ENCODE data around the gene SRSF7. TPM values are rescaled to one million over a fixed set of nuclear protein-coding genes. Genes with fewer than 3 reads are reported as not detected.

SRSF7 gene
- total and polyA plus RNA-seq, 9 of the 15 experiments (the other 6 are each of a cell fraction or from before 2014, with no cell fraction given) = 219 to 726 (median 375) TPM

GRCh38 chr2:38700113-38700785 is 50.9 kb downstream of the SRSF7 start:
- no peak for DNase-seq (ENCODE audit: extremely low read depth in 1 of 4, low spot score in 3 of 4)
- in situ Hi-C loops (cut with MboI) = no loop called here

More at GRCh38 chr2:38700113-38700785, 50.9 kb downstream of the SRSF7 start:
- BruUV-seq (replicated peaks) = no TSS peak
- ChIA-PET POLR2A (interaction anchor here (0.7 to 1.1 kb wide), 3 partner anchors 34 to 100 kb away, joined by 3 read pairs; partner anchors contain the start of gene GALM), CTCF (ENCODE audit: low intra/inter-chr PET ratio) (no interaction called here)
- Histone ChIP-seq H3K27ac (ENCODE audit: extremely low read depth, low read depth, low read length) (no peak overlapping the region), H3K27me3 (ENCODE audit: control insufficient read depth in 2 of 2, insufficient read depth in 2 of 2, low read length in 2 of 2) (no peaks in the 10 kb centered on the region), H3K9me1 (ENCODE audit: control insufficient read depth, insufficient read depth, low read length) (no peaks in the 10 kb centered on the region), H3K4me3 (no peak overlapping the region), H3K4me1 (replicated peaks in 1 of 2; ENCODE audit: control insufficient read depth in 2 of 2, insufficient read depth in 2 of 2, low read length in 2 of 2) (peaks cover 0 to 9% of the 10 kb centered on the region in 2 experiments; a peak in 2 of 5 replicates), H3K79me2 (ENCODE audit: control insufficient read depth, insufficient read depth, low read length) (no peaks in the 10 kb centered on the region; the same call in 2 of the 3 replicates), H3K4me2 (ENCODE audit: insufficient read depth, low read length) (no peak overlapping the region), H3K9me3 (replicated peaks; ENCODE audit: control insufficient read depth, insufficient read depth, low read depth, low read length) (no peaks in the 10 kb centered on the region), H4K20me1 (replicated peaks; ENCODE audit: control insufficient read depth, insufficient read depth, low read length) (no peaks in the 10 kb centered on the region), H2AFZ (ENCODE audit: low read depth, low read length) (peak overlapping the region; percentile 55), H3K36me3 (ENCODE audit: control insufficient read depth, insufficient read depth, low read length) (no peaks in the 10 kb centered on the region), H3K9ac (ENCODE audit: insufficient read depth in 1 of 2, low read depth in 2 of 2, low read length in 2 of 2) (no peak overlapping the region)
- TF ChIP-seq PRDM10 (IDR thresholded peaks at IDR 0.05; ENCODE audit: partially characterized antibody) (no peak), HMBOX1 (IDR thresholded peaks at IDR 0.05) (0 out of 2 replicates have a peak, but pooled peaks have one; percentile 26), XRCC3 (IDR thresholded peaks at IDR 0.05) (no peak), ERF (CRISPR knock-in tag; IDR thresholded peaks at IDR 0.05) (no peak), NFYB (IDR thresholded peaks at IDR 0.05; ENCODE audit: extremely low read depth, insufficient read length) (no peak), AFF4 (CRISPR knock-in tag; IDR thresholded peaks at IDR 0.05) (no peak), TRIM28 (IDR thresholded peaks at IDR 0.05) (no peak), POLR2AphosphoS2 (IDR thresholded peaks at IDR 0.05; ENCODE audit: low read length) (no peak)
- intact Hi-C loops (cut with micrococcal nuclease) = no loop called here
- peak; percentile 61 for FAIRE-seq
- peak; percentile 38 for ATAC-seq
- 39% methylated on average over 9 of the region's 9 CpGs for WGBS (ENCODE audit: insufficient coverage, low coverage, missing lambda C conversion rate)

All from K562 (cell line).